HG02642 (cell line): ENCODE data around the gene NCF4.
A peak's percentile ranks its signal among the peaks of the same experiment; 100 is the strongest.

ENCODE experiments used
- ATAC-seq: cut with Tn5 transposase; IDR thresholded peaks from one replicate; pipeline ENCODE4 v1.9.1; 2021; ENCODE audit warnings: mild to moderate bottlenecking; ENCODE audit not compliant: unreplicated experiment, poor library complexity

NCF4 gene

DNA sequence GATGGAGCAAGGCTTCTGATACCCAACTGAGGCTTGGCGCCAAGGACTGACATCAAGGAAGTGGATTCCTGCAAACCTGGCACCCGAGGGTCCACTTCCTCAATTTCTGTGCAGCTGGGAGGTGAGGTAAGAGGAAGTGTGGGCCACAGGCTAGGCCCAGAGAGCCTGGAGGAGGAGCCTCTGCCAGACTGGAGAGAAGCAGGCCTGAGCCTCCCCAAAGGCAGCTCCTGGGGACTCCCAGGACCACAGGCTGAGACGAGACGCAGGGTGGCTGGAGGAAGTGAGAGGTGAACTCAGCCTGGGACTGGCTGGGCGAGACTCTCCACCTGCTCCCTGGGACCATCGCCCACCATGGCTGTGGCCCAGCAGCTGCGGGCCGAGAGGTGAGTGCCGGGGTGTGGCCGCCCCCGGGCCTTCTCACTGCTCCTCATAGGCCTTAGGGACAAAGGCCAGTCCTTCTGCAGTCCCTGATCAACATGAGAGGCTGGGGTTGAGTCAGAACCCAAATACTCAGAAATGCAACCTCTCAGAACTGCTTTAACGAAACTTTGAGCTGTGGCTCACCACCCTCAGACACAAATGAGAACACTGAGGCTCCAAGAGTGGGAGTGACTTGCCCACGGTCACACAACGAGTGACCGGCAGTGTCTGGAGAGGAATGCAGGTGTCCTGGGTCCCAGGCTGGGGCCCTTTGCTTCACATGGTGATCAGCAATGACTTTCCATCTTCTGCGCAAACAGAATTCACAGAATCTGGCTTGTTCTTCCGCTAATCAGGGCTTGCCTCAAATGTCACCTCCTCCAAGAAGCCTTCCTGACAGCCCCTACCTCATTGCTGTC, at the start of gene NCF4:
Gene NCF4, plus strand, starts transcription at position 186 of the 839 bp plus-strand sequence. Its CDS starts 166 bp downstream, at position 352.
- peak; percentile 67 for ATAC-seq

DNA sequence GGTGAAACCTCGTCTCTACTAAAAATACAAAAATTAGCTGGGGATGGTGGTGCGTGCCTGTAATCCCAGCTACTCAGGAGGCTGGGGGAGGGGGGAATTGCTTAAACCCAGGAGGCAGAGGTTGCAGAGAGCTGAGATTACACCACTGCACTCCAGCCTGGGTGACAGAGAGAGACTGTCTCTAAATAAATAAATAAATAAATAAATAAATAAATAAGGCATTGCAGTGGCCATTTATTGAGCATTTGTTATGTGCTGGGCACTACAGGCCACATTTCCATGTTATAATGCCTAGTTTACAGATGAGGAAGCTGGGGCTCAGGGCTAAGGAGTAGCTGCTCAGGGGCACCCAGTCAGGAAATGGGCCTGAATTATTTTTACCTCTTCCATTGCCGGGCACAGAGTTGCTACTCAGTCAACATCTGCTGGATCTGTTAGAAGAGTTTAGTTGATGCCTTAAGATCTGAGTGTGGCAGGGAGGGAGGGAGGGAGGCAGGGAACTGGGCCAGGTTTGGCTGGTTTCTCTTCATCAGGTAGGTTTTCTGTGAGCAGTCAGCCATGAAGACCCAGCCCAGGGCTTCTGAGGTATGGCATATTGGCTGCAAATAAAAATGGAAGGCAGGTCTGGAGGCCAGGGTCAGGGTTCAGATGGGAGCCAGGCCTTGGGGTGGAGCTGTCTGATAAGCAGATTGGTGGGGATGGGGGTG, 49.6 kb upstream of the NCF4 start:
- no peak for ATAC-seq

DNA sequence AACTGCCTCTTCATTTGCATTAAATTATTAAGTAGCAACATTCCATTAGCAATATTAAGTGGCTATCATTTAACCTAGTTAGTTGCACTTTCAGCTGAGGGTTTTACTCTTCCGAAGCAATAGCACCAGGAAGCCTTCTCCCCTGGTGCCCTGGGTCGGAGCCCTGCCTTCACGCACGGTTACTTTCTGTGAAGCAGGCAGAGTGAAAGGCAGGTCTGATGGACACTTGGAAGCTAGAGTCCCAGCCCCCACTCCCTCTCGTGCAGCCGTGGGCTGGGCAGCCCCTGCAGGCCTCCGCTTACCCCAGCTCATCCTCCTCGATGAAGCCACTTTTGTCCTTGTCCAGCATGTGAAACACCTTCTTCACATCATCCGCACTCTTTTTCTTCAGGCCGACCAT, 46.0 kb upstream of the NCF4 start:
- no peak for ATAC-seq

DNA sequence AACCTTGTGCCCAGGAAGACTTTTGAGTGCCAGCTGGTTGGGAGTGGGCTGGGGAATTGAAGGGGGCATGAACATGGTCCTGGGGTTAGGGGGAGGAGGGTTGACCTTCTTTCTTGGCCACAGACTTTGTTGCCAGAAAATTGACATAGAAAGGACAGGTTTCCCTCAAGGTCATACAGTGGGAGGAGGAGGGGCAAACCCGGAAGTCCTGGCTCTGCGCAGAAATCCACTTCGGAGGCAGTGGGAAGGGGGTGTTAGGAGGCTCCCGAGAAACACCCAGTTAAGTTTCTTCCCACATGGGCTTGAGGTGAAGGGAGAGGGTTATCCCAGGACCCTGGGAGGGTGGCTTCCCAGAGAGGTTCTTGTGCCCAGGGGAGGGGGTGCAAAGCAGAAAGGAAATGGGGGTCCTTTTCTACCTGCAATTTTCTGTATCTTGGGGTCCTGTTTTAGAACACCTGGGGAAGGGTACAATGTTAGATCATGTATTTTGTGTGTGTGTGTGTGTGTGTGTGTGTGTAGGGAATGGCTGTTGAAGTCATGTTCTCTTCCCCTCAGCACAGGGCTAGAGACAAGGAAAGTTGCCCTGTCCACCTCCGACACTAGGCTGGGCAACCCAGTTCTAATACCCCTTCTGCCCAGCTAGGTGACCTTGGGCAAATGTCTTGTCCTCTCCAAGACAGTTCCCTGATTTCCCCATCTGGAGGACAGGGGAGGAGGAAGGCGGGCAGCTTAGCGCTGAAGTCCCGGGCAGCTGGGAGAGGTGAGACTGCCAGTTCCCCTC, 45.1 kb upstream of the NCF4 start:
- no peak for ATAC-seq

DNA sequence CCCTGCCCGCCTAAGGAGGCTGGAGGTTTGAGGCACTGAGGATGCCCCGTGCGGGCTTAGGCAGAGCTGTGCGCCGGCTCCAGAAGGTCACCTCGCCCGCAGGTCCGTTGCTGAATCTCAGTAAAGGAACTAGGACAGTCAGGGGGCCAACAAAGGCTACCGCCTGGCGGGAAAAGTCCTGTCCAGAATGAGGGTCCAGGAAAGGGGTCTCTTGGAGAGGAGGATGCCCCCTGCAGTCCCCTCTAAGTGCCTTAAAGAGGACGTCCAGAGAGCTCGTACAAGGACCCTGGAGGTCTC, 44.5 kb upstream of the NCF4 start:
- ATAC-seq = no peak

DNA sequence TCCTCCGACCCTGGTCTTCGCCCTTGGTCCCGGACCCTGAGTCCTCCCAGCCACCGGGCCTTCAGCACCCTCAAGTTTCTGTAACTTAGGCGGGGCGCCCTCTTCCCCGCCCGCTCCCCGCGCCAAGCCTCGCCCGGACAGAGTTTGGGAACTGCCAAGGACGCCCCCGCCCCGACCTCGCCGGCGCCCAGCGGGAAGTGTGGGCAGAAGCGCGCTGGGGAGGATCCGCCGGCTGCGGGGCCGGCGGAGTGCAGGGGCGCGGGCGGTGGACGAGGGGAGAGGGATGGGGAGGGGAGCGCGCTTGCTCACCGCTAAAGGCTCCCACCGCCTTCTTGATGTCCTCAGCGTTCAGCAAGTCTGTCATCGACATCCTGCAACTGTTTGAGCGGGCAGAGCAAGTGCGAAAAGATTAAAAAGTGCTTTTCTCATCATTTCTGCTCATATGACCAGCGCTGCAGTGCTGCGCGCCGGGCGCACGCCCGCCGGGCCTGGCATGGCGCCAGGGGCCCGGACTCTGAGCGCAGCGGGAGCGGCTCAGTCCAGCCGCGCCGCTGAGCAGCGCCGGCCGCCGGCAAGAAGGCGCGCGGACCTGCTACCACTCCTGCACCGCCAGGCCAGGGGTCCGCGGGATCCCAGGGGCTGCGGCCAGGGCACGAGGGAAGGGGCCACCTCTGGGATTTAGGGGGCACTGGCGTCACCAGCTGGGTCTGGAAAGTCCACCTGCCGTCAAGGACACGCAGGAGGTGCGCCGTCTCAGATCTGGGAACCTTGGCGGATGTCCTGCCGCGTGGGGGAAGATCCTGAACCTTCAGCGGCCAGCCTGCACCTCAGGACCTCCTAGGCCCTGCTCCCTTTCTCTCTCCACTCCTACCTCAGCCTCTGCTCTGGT, 43.9 kb upstream of the NCF4 start, which contains the start of gene PVALB:
Gene PVALB, minus strand, starts transcription at position 400 of the 889 bp plus-strand sequence. Its CDS starts 30 bp downstream, at position 370.
- no peak for ATAC-seq

DNA sequence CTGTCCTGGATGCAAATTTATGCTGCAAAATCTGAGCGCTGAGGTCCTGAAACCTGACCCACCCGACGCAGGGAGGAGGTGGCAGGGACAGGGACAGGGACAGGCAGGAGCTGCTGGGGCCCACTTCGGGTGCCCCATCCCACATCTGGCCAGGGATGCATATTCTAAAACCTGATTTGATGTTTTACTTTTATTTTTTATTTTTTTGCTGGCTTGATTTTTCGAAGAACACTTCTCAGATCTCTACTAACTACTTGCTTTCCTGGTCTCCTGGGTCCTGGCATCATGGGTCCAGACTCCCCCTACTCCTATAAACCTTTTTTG, 43.3 kb upstream of the NCF4 start:
- ATAC-seq = no peak

DNA sequence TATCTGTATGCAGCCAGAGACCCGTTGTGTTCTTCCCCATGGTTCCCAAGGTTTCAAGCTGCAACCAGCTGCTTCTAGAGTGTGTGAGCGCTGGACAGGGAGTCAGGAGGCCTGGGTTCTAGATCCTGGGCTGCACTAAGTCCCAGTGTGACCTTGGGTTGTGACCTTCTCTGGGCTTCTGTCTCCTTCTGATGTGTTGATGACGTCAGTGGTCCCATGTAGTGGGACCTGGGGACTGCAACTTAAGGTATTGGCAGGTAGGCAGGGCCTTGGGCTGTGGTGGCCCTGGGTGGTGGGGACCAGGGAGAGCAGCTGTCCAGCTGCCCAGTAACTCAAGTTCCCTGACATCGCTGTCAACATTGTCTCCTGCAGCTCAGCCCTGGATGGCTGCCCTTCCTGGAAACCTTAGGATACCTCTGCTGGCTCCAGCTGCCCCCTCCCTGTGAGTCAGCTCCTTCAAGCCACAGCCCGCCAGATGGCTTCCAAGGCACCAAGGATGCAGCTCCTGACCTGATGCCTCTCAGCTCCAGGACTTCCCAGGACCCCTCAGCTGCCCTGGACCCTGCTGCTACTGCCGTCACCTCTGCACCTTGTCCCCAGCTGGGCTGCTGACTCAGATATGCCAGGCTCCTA, 42.7 kb upstream of the NCF4 start:
- no peak for ATAC-seq

DNA sequence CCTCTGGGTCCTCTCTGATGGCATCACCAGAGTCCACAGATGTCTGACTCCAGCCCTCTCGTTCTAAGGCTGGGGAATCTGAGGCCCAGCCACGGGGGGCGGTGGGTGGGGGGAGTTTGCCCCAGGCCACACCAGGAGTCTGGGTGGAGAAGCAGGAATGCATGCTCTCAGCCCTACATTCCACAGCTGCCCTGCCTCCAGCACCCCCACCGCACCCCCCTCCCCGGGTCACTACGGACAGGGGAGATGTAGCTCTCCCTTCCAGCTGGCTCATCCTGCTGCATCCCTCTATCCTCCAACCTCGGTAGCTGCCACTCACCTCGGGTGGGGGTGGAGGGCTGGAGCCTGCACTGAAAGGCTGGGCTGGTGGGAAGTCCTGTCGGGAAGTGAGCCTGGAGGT, 41.7 kb upstream of the NCF4 start:
- ATAC-seq = no peak

DNA sequence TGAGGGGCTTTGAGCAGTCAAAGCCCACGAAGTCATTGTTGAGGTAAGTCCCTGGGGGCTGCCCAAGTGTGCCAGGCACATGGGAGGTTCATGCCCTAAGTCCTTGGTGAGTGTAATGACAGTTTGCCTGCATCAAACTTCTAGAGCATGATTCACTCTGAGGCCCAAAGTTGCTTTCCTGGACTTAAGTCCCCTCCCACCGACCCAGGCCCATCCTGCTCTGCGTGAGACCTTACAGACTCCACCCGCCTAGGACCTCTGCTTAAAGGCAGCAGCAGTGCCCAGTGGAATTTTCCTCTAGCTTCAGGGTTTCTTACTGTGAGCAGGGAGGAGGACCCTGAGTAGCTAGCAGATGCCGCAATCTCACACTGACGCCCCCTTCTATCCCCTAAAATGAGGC, 38.2 kb upstream of the NCF4 start:
- no peak for ATAC-seq

DNA sequence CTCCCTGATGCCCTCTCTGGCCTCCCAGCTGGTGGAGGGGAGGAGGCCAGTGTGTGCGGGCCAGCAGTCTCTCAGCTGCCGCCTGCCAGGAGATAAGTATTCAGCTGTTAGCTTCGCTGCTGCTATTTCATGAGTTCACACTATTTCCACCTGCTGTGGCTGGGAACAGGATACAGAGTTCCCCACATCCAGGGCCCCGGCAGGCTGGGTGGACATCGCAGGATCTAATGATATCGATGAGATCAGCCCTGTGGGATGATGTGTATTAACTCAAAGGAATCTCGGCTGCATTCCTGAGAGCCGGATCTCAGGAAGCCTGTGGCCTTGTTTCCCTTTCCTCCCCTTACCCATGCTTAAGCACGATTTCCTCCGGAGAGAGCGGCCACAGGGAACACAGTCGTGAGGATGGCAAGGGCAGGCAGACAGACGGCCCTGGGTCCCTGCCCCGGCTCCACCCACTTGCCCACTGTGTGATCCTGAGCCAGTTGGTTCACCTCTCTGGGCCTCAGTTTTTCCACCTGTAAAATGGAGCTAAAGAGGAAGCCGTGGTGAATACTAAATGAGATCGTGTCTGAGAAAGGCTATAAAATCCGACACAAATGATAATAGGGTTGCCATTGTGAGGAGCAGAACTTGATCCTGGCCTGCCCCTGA, 37.5 kb upstream of the NCF4 start:
- ATAC-seq = no peak

DNA sequence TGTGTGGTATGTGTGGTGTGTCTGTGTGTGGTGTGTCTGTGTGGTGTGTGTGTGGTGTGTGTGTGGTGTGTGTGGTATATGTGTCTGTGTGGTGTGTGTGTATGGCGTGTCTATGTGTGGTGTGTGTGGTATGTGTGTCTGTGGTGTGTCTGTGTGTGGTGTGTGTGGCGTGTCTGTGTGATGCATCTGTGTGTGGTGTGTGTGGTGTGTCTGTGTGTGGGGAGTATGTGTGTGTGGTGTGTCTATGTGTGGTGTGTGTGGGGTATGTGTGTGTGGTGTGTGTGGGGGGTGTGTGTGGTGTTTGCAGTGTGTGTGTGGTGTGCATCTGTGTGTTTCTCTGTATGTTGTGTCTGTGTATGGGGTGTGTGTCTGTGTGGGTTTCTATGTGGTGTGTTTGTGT, 36.2 kb upstream of the NCF4 start:
- no peak for ATAC-seq

DNA sequence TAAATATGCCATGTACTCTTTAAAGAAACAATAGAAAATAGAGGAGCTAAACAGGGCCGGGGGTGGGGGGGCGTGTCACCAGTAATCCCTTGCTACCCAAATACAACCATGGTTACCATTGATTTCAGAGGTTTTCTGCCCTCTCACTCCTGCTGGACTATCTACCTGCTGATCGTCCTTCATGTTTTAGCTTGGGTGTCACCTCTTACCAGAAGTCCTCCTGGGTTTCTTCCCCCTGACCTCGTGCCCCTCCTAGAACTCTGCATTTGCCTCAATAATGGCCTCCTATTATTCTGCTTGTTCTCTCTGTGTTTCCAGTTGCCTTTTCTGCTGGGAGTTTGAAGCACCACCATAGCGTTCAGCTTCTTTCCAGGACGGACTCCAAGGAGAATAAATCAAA, 34.5 kb upstream of the NCF4 start:
- ATAC-seq = no peak

DNA sequence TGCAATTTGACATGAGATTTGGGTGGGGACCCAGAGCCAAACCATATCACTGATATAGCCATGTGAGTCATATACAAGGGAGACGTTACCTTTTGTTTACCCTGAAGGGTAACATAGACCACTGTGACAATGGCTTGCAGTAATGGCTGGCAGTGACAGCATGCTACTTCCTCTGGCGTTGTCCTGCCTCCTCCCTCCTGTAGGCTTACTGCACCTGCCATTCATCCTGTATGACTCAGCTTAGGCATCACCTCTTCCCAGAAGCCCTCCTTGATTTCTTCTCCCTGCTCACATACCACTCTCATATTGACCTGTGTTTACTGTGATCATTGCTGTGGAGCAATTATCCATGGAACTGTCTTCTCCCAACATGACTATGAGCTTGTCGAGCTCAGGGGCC, 32.0 kb upstream of the NCF4 start:
- no peak for ATAC-seq

DNA sequence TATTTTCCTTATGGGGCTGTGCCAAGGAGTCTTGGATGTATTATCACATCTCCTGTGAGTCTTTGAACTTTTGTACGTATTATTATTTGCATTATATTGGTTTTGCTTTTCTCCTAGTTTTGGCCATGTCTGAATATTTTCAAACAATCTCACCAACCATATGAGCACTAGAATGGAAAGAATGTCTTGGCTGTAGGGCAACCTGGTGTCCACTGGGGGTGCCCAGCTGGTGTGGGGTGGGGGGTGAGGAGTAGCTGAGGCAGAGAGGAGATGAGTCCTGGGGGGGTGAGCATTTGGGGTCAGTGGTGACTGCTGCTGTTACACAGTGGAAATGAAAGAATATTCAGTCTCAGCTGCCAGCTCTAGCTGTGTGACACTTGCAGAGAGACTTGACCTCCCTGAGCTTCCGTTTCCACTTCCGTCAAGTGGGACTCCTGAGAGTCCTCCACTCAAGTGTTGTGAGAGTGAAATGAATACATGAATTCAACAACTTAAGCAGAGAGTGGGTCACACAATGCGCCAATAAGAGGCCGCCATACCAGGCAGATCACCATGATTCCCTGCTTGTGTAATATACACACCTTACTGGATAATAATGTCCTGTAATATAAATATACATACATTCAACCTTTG, 31.3 kb upstream of the NCF4 start:
- ATAC-seq = no peak

DNA sequence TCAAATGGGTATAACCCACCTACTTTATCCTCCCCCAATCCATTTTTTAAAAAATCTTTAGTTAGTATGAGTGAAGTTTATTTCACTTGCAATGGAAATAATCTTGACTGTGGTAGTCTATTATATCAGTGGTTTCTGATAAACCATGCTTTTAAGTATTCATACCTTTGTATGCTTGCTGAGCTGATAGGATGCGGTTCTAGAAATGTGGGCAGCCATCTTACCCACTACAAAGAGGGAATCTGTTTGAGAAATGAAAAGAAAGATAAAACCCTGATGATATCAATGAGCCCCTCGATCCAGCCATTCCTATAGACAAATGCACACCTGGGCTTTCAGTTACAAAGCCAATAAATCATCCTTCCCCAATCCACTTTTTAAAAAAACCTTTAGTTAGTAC, 30.2 kb upstream of the NCF4 start:
- no peak for ATAC-seq

DNA sequence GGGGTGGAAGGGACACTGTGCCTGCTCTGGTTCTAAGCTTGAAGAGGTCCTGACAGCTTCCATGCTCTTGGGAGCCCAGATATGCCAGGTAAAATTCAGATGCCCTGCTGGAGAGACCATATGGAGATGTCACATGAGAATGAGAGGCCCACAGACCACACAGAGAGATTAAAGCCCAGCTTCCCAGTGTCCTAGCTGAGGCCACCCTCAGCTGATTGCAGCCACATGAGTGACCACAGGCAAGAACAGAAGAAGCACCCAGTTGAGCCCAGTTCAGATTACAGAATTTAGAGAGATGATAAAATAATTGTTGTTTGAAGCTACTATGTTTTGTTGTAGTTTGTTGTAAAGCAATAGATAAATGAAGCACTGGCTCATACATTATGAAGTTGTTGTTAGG, 29.6 kb upstream of the NCF4 start:
- ATAC-seq = no peak

DNA sequence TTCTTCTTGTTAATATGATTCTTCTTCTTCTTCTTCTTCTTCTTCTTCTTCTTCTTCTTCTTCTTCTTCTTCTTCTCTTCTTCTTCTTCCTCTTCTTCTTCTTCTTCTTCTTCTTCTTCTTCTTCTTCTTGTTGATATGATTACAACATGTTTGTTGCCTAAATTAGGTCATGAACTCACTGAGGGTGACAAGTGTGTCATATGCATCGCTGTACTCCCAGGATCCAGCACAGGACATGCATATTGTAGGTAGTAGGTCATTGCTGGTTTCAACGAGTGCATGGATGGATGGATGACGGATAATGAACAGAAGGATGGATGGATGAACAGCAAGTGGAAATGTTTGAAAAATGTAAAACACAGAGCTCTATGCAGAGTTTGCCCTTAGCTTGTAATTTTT, 29.1 kb upstream of the NCF4 start:
- ATAC-seq = no peak

DNA sequence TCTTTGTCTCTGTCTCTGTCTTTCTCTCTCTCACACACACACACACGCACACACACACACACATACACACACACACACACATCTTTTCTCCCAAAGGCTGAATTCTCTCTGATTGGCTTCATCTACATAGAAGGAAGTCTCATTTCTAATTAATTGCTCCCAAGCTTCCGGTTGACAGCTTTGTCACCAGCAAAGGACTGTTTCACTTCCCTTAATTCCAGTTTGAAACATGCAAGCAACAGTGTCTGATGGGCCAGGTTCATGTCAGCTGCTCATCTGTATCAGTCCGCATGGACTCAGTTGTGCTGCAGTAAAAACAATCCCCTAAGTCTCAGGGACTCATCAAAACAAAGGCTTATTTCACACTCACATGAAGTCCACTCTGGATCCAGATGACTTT, 27.7 kb upstream of the NCF4 start:
- ATAC-seq = no peak
